ENCODE results near the gene FHIT.
"Not testable (repeated sequence)": the region's sequence is repeated elsewhere in the genome, so short reads cannot be mapped to it uniquely, and the experiment has no call there.

Gene FHIT

GRCh38 chr3:61068084-61068483, 183.2 kb downstream of the FHIT start:
- TF ChIP-seq CTCF (IDR thresholded peaks at IDR 0.05; ENCODE audit: borderline replicate concordance, insufficient read depth, low read depth, low read length) = no peak
- H3K4me3 ChIP-seq (ENCODE audit: low read depth, low read length) = no peak overlapping the region

- H3K4me3 ChIP-seq (ENCODE audit: low read depth, low read length) = no peak overlapping the region
- no peak for TF ChIP-seq CTCF (IDR thresholded peaks at IDR 0.05; ENCODE audit: borderline replicate concordance, insufficient read depth, low read depth, low read length)
Measured at GRCh38 chr3:61066800-61067199, 184.5 kb downstream of the FHIT start.

- H3K4me3 ChIP-seq (ENCODE audit: low read depth, low read length) = not testable (repeated sequence)
Measured at GRCh38 chr3:61066222-61066621, 185.0 kb downstream of the FHIT start.

GRCh38 chr3:61065451-61066011, 185.7 kb downstream of the FHIT start:
- no peak for TF ChIP-seq CTCF (IDR thresholded peaks at IDR 0.05; ENCODE audit: borderline replicate concordance, insufficient read depth, low read depth, low read length)
- H3K4me3 ChIP-seq (ENCODE audit: low read depth, low read length) = no peak overlapping the region

- no peak for TF ChIP-seq CTCF (IDR thresholded peaks at IDR 0.05; ENCODE audit: borderline replicate concordance, insufficient read depth, low read depth, low read length)
Measured at GRCh38 chr3:61061092-61061723, 190.0 kb downstream of the FHIT start.

GRCh38 chr3:61060411-61060861, 190.8 kb downstream of the FHIT start:
- no peak overlapping the region for H3K4me3 ChIP-seq (ENCODE audit: low read depth, low read length)
- TF ChIP-seq CTCF (IDR thresholded peaks at IDR 0.05; ENCODE audit: borderline replicate concordance, insufficient read depth, low read depth, low read length) = no peak

More at GRCh38 chr3:61061092-61061723, 190.0 kb downstream of the FHIT start:
- no peak overlapping the region for H3K4me3 ChIP-seq (ENCODE audit: low read depth, low read length)

GRCh38 chr3:61058836-61059235, 192.4 kb downstream of the FHIT start:
- no peak overlapping the region for H3K4me3 ChIP-seq (ENCODE audit: low read depth, low read length)
- no peak for TF ChIP-seq CTCF (IDR thresholded peaks at IDR 0.05; ENCODE audit: borderline replicate concordance, insufficient read depth, low read depth, low read length)
